GM10266 (cell line): ENCODE results near the gene COL17A1.

ENCODE experiments used
- DNase-seq: peaks from one replicate; pipeline ENCODE4 v3.0.0; 2012; ENCODE audit errors: extremely low spot score
- TF ChIP-seq, protein P1 (sequence below): IDR thresholded peaks from 2 replicates; pipeline ENCODE4 v1.5.1; 2012; ENCODE audit warnings: mild to moderate bottlenecking, low read depth; ENCODE audit not compliant: control insufficient read depth, insufficient read depth; ENCODE audit errors: missing control alignments

Gene COL17A1

DNA sequence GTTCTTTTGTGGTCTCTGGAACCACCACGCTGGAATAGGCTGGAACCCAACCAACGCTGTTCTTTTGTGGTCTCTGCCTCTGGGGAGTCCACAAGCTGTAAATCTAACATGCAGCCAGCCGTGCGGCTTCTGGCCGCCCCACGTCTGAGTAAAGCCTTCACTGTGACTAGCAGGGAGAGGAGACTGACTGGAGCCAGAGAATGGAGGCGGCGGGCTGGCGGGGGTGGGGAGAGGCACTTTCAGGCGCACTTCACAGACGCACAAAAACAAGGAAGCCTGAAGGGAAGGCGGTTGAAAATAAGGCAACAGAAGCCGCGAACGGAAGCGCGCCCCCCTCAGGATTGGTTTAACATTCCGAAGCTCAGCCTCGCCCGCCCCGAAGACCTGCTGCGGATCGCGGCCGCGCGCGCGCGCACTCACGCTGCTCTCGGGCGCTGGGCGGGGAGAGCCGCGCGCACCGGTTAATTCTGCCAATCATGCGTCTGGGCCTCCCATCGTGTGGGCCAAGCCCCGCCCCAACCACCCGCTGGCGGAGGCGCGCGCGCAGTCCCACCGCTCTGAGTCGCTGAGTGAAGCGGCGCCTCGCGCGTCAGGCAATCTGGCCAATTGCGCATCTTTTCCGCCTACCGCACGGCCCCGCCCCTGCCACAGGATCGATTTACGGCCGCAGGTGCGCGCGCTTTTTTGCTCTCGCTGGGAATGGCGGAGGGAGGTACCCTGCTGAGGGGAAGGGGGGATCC lies 36.0 kb upstream of the COL17A1 start, which contains the start of gene SFR1:
Gene SFR1, plus strand, starts transcription at position 687 of the 740 bp plus-strand sequence. Its CDS starts 13 bp downstream, at position 700.
- TF ChIP-seq, protein P1, sequence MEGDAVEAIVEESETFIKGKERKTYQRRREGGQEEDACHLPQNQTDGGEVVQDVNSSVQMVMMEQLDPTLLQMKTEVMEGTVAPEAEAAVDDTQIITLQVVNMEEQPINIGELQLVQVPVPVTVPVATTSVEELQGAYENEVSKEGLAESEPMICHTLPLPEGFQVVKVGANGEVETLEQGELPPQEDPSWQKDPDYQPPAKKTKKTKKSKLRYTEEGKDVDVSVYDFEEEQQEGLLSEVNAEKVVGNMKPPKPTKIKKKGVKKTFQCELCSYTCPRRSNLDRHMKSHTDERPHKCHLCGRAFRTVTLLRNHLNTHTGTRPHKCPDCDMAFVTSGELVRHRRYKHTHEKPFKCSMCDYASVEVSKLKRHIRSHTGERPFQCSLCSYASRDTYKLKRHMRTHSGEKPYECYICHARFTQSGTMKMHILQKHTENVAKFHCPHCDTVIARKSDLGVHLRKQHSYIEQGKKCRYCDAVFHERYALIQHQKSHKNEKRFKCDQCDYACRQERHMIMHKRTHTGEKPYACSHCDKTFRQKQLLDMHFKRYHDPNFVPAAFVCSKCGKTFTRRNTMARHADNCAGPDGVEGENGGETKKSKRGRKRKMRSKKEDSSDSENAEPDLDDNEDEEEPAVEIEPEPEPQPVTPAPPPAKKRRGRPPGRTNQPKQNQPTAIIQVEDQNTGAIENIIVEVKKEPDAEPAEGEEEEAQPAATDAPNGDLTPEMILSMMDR: peak; percentile 81
- peak; percentile 91 for DNase-seq

DNA sequence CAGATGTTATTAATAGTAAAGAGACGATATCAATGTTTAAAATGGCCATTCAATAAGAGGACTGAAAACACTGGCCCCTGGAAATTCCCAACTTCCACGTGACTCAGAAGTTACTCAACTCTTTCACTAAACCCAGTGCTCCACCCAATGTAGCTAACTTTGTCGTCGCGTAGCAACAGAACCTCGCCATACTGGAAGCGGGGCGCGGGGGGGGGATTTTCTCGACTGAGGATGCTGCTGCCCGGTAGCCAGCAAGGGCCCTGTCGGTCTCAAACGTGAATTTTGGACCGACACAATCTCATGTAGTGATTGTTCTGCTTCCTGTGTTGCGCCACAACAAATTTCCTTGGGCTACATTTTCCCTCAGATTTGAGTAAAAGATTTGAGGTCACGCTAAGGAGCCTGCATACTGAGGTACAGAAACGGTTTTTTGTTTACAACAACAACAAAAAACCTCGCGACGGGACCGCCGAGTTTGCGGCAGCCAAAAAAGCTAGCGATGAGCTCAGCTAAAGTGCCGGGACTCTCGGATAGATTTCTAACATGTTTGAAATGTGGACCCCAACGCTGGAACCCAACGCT lies 35.3 kb upstream of the COL17A1 start:
- TF ChIP-seq, protein P1: no peak
- peak; percentile 58 for DNase-seq

DNA sequence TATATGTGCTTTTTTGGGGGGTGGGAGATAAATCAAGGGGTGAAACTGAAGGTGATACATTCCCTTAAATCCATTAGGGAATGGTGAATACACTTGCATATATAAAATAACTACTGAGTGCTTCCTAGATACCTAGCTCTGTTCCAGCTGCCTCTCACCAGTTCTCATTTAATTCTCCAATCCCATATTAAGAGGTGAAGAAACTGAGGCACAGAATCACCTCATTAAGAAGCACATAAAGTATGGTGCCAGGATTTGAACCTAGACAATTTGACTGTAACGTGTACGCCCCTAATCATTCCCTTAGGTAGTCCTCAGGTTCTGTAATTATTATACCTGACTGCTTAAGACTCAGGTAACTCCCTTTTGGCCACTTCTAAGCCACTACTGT lies 34.8 kb upstream of the COL17A1 start:
- DNase-seq: no peak
- TF ChIP-seq, protein P1: no peak

DNA sequence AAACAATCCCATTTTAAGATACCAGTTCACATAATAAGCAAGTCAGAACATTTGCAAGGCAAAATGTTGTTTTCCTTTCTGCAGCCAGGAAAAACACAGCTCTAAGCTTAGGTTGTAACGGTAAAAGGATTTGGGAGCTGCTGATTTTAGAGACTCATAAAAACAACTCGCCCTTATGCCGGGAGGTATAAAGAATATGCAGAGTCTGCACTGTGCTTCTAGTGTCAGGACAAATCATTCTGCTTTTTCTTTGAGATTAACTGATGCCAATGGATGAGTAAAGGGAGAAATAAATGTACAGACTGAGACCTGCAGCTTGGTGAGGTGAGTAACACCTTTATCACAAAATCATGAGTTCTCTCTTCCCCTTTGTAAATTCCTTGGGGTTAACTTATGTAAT lies 34.3 kb upstream of the COL17A1 start:
- no peak for DNase-seq
- TF ChIP-seq, protein P1: no peak

DNA sequence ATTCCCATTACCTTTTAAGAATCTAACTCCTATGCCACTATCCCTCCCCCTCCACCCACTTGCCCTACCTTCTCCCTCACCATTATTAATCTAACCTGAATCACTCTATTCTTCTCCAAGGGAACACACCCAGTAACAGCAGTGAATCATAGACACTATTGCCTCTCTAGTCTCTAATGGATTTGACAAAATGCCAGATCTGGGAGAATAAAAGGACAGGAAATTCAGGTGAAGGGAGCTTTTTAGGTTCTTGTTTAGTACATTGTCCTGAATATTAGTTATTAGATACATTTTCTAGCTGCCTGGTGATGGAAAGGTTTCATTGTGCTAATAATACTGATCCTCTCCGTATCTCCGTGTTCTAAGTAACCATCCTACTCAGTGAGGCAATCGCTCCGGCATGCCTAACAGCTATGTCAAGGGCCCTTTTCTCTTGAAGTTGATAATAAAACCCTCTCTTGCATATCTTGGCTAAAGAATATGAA lies 32.2 kb upstream of the COL17A1 start:
- TF ChIP-seq, protein P1: no peak
- DNase-seq: no peak

DNA sequence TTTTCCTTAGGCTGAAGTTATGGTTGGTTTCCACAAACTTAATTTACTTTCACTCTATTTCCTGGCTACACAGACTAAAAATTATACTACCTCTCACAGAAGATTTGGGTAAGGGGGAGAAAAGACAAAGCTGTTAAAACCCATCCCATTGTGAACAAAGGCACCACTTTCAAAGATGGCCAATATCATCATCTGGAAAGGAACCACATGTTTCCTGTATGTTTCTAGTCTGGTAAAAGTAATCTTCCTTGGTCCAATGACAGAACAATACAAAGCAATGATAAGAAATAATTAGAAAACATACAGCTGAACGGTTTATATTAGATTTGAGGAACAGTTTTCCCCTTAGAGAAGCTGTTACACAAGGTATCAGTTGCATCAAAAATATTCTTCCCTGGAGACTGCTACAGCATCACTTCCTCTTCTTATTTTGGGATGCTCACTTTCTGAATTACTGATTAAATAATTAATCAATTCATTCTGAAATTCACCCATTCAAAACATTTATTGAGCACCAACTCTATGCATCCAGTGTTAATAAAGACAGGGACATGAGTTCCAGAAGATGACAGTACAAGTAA lies 27.8 kb upstream of the COL17A1 start:
- DNase-seq: no peak
- TF ChIP-seq, protein P1: no peak
